ENCODE measurements around the gene LIPC.

LIPC gene

DNA sequence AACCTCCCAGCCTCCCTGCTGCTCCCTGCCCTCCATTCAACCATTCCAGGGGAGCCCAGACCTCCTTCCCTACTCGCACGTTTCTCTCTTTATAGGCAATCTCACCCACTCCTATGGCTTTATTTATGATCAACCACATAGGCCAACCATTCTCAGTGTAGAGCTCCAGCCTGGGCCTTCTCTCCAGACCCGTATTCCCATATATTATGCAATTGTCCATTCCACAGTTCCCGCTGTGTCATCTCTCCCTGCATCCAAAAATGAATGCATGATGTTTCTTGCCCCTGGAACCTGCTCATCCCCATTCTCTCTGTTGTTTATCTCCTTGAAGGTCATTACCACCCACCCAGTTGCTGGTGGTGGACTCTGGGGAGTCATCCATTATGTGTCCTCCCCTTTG, 140.7 kb downstream of the LIPC start:
- no peak overlapping the region for H3K4me3 ChIP-seq (ENCODE audit: control insufficient read depth, low read depth, low read length)
- DNase-seq (ENCODE audit: low read depth), result no peak
- TF ChIP-seq, protein P1, sequence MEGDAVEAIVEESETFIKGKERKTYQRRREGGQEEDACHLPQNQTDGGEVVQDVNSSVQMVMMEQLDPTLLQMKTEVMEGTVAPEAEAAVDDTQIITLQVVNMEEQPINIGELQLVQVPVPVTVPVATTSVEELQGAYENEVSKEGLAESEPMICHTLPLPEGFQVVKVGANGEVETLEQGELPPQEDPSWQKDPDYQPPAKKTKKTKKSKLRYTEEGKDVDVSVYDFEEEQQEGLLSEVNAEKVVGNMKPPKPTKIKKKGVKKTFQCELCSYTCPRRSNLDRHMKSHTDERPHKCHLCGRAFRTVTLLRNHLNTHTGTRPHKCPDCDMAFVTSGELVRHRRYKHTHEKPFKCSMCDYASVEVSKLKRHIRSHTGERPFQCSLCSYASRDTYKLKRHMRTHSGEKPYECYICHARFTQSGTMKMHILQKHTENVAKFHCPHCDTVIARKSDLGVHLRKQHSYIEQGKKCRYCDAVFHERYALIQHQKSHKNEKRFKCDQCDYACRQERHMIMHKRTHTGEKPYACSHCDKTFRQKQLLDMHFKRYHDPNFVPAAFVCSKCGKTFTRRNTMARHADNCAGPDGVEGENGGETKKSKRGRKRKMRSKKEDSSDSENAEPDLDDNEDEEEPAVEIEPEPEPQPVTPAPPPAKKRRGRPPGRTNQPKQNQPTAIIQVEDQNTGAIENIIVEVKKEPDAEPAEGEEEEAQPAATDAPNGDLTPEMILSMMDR (IDR thresholded peaks at IDR 0.05; ENCODE audit: control insufficient read depth, insufficient read depth, low read depth, low read length, missing control alignments), result no peak

DNA sequence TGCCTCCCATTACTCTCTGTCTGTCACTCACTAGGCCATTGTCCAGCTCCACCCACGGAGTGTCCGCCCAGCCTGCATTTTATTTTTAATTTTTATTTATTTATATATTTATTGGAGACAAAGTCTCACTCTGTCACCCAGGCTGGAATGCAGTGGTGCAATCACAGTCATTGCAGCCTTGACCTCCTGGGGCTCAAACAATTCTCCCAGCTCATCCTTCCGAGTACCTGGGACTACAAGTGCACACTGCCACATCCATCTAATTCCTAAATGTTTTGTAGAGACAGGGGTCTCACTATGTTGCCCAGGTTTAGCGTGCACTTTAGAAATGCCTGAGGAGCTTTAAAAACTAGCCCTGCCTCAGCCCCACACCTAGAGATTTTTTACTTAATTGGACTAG, 141.5 kb downstream of the LIPC start:
- no peak for DNase-seq (ENCODE audit: low read depth)
- no peak overlapping the region for H3K4me3 ChIP-seq (ENCODE audit: control insufficient read depth, low read depth, low read length)
- TF ChIP-seq, protein P1 (IDR thresholded peaks at IDR 0.05; ENCODE audit: control insufficient read depth, insufficient read depth, low read depth, low read length, missing control alignments), result no peak

DNA sequence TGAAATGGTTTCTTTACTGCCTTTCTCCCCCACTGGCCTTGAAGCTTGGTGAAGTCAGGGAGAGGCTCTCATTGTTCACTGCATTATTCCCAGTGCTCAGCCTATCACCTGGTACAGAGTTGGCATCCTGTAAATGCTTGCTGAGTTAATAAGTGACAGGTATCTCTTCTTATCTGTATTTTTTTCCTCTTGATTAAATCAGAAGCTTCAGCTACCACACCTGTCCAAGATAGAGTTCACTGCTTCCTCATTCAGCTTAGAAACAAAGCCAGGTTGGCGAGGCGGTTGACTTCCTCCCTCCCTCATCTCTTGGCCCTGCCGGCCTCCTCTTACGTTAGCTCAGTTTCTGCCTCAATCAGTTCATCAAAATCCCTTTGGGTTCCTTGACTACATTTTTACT, 142.8 kb downstream of the LIPC start:
- H3K4me3 ChIP-seq (ENCODE audit: control insufficient read depth, low read depth, low read length), result no peak overlapping the region
- TF ChIP-seq, protein P1 (IDR thresholded peaks at IDR 0.05; ENCODE audit: control insufficient read depth, insufficient read depth, low read depth, low read length, missing control alignments), result no peak
- no peak for DNase-seq (ENCODE audit: low read depth)

DNA sequence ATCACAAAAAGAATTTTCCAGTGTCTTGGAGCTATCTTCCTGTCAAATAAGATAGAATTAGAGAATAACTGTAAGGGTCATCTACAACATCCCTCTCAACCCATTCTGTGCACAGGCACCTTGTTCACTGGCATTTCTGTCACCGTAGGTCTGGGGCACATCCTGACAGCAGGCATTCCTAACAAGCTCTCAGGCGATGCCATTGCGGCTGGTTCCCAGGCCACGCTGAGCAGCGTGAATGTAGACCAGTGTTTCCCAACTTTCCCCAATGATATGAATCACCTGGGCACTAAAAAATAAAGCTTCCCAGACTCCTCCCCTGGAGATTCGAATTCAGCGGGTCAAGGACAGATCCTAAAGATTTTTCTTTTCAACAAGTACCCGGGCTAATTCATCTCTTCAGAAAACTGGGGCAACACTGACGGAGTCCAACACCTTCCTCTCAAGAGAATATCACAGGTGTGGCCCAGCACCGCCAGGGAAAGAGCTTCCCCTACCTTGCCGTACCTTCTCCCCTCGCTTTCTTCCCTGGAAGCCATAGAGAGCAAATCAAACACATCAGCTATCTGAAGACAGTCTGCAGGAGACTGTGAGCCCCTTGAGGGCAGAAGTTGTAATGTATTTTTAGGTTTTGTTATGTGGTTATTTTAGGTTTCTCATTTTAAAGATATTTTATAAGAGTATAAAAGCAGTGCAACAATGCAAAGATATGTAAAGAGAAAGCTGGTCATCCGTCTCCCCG, 143.4 kb downstream of the LIPC start:
- no peak for DNase-seq (ENCODE audit: low read depth)

DNA sequence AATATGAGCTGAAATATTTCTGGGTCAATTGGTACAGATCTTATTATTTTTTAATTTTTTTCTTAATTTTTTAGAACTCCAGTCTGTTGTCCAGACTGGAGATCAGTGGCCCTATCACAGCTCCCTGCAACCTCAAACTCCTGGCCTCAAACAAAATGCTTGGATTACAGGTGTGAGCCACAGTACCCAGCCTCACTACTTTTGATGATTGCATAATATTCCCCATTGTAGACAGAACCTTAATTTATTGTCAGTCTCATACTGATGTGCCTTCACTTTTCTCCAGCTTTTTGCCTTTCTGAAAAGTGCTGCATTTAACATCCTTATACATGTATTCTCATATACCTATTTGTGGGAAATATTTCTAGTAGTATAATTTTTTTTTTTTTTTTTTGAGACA, 144.9 kb downstream of the LIPC start:
- no peak overlapping the region for H3K4me3 ChIP-seq (ENCODE audit: control insufficient read depth, low read depth, low read length)

More for the DNA sequence above, 143.4 kb downstream of the LIPC start:
- TF ChIP-seq, protein P1 (IDR thresholded peaks at IDR 0.05; ENCODE audit: control insufficient read depth, insufficient read depth, low read depth, low read length, missing control alignments), result no peak
- H3K4me3 ChIP-seq (ENCODE audit: control insufficient read depth, low read depth, low read length), result no peak overlapping the region

DNA sequence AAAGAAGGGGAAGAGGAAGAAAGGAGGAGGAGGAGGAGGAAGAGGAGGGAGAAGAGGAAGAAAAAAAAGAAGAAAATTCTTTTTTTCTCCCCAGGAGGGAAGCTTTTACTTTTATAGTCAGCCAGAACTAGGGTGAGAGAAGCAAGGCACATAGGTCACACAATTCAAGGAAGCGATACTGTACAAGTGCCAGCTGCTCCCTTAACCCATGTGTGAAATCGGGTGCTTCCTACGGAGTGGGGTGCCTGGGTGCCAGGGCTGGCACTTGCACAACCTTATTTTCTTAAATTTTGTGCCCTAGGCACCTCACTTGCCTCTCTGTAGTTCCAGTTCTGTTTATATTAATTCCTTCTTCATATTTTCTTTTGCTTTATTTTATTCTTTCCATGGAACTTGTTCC, 150.4 kb downstream of the LIPC start:
- TF ChIP-seq, protein P1 (IDR thresholded peaks at IDR 0.05; ENCODE audit: control insufficient read depth, insufficient read depth, low read depth, low read length, missing control alignments), result no peak
- no peak for DNase-seq (ENCODE audit: low read depth)

More for the DNA sequence above, 144.9 kb downstream of the LIPC start:
- TF ChIP-seq, protein P1 (IDR thresholded peaks at IDR 0.05; ENCODE audit: control insufficient read depth, insufficient read depth, low read depth, low read length, missing control alignments), result no peak
- no peak for DNase-seq (ENCODE audit: low read depth)

More for the DNA sequence above, 150.4 kb downstream of the LIPC start:
- H3K4me3 ChIP-seq (ENCODE audit: control insufficient read depth, low read depth, low read length), result no peak overlapping the region

Data from AG09309 (cell line).